HG02884 (cell line): ENCODE results near the gene MIB2.
"Not testable (repeated sequence)": the region's sequence is repeated elsewhere in the genome, so short reads cannot be mapped to it uniquely, and the experiment has no call there.

Experiments
- ATAC-seq: cut with Tn5 transposase; IDR thresholded peaks from one replicate; pipeline ENCODE4 v1.9.1; 2021; ENCODE audit warnings: mild to moderate bottlenecking, moderate library complexity; ENCODE audit not compliant: unreplicated experiment

The MIB2 gene

DNA sequence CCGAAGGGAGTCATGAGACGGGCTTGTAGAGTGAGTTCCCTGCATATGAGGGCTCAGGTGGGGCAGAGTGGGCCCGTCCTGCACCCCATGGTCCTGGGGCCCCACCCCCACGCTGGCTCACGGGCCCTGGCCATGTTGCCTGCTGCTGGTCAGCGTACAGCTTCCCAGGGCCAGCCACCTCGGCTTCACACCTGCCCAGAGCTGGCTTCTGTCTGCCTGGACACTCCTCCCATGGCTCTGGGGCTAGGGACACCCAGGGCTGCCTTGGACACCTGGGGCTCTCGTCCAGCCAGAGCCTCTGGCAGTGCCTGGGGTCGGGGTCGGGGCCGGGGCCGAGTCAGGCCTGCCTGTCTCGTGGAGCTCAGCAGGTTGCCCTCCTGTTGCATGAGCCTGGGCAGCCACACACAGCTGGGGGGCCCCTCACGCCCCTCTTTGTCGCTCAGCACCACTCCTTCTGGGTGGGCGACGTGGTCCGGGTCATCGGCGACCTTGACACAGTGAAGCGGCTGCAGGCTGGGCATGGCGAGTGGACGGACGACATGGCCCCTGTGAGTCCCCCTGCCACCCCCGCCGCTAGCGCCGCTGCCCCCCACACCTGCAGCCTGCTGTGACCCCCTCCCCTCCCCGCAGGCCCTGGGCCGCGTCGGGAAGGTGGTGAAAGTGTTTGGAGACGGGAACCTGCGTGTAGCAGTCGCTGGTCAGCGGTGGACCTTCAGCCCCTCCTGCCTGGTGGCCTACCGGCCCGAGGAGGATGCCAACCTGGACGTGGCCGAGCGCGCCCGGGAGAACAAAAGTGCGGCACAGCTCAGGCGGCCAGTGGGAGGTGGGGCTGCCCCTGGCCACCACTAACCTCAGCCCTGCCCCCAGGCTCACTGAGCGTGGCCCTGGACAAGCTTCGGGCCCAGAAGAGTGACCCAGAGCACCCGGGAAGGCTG is 11.2 kb downstream of the MIB2 start:
- no peak for ATAC-seq

DNA sequence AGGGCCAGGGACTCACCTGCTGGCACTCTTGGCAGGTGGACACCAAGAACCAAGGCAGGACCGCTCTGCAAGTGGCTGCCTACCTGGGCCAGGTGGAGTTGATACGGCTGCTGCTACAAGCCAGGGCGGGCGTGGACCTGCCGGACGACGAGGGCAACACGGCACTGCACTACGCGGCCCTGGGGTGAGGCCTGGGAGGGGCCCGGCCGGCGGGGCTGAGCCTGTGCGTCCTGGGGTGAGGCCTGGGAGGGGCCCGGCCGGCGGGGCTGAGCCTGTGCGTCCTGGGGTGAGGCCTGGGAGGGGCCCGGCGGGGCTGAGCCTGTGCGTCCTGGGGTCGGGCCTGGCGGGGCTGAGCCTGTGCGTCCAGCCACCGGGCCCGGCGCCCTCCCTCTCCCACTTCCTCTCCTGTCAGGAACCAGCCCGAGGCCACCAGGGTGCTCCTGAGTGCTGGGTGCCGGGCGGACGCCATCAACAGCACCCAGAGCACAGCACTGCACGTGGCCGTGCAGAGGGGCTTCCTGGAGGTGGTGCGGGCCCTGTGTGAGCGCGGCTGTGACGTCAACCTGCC is 12.0 kb downstream of the MIB2 start:
- no peak for ATAC-seq

DNA sequence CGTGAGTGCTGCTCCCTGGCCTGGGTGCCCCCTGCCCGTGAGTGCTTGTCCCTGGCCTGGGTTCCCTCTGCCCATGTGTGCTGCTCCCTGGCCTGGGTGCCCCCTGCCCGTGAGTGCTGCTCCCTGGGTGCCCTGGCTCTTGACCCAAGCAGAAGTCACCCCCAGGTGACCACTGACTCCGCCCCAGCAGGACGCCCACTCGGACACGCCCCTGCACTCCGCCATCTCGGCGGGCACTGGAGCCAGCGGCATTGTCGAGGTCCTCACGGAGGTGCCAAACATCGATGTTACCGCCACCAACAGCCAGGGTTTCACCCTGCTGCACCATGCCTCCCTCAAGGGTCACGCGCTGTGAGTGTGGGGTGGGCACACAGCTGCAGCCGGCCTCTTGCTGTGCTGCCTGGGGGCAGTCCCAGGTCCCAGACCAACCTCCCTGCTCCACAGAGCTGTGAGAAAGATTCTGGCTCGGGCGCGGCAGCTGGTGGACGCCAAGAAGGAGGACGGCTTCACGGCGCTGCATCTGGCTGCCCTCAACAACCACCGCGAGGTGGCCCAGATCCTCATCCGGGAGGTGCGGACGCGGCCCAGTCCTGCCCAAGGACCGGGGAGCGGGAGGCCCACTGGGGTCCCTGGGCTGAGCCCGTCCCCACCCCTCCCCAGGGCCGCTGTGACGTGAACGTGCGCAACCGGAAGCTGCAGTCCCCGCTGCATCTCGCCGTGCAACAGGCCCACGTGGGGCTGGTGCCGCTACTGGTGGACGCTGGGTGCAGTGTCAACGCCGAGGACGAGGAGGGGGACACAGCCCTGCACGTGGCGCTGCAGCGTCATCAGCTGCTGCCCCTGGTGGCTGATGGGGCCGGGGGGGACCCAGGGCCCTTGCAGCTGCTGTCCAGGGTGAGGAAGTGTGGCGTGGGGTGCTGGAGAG is 12.8 kb downstream of the MIB2 start:
- ATAC-seq: no peak

DNA sequence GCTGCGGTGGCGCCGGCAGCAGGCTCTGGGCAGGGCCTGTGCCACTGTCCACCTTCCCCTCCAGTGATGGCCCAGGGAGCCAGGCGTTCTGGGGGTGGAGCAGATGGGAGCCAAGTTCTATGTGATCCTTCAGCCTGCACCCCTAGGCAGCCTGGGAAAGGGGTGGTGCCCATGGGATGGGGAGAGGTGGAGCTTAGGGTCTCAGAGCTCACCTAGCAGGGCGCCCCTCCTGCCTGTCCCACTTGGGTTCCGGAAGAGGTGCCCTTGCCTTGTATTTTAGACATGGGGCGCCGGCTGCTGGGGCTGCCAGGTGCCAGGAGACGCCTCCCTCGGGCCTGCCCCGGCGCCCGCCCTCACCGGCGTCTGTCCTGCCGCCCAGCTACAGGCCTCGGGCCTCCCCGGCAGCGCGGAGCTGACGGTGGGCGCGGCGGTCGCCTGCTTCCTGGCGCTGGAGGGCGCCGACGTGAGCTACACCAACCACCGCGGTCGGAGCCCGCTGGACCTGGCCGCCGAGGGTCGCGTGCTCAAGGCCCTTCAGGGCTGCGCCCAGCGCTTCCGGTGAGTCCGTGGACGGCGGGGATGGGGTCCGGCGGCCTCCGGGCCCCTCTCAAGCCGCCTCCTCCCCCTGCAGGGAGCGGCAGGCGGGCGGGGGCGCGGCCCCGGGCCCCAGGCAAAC is 13.6 kb downstream of the MIB2 start:
- ATAC-seq: no peak

DNA sequence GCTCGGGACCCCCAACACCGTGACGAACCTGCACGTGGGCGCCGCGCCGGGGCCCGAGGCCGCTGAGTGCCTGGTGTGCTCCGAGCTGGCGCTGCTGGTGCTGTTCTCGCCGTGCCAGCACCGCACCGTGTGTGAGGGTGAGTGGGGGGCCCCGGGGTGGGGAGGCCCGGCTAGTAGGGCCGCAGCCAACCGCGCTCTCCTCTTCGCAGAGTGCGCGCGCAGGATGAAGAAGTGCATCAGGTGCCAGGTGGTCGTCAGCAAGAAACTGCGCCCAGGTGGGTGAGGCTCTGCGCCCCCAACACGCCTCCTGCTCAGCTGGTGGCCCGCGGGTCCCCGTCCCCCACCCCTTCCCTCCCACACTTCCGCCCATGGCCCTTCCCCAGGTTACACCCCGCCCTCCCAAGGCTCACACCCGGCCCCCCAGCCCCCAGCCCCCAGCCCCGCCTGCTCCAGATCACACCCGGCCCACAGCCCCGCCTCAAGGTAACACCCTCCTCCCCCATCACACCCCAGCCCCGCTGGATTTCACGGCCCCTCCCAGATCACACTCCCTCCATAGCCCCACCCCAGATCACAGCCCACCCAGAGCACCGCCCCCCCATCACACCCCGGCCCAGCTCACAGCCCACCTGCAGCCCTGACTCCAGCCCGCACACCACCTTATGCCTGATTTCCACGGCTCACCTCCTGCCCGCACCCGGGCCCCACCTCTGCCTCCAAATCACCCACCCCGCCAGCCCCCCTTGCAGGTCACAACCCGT is 14.3 kb downstream of the MIB2 start:
- ATAC-seq: no peak

DNA sequence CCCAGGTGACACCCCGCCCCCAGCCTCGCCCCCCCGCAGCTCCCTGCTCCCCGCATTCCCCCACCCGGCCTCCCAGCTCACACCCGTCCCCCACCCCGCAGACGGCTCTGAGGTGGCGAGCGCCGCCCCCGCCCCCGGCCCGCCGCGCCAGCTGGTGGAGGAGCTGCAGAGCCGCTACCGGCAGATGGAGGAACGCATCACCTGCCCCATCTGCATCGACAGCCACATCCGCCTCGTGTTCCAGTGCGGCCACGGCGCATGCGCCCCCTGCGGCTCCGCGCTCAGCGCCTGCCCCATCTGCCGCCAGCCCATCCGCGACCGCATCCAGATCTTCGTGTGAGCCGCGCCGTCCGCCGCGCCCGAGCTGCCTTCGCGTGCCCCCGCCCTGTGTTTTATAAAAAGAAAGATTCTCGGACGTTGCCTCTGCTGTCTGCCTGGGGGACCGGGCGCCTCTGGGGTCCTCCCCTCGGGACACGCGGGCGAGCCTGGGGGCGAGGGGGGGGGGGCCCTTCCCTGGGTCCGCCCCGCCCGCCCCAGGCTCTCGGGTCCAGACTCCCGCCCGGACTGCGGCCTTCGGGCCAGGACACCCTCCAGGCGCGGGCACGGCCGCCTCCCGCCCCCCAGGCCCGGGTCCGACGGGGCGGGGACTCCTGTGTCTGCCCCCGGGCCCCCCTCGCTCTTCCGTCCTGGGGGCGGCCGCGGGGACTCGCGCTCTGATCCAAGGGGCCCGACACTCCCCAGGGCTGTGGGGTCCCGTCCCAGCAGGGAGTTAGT is 15.1 kb downstream of the MIB2 start:
- ATAC-seq: no peak

DNA sequence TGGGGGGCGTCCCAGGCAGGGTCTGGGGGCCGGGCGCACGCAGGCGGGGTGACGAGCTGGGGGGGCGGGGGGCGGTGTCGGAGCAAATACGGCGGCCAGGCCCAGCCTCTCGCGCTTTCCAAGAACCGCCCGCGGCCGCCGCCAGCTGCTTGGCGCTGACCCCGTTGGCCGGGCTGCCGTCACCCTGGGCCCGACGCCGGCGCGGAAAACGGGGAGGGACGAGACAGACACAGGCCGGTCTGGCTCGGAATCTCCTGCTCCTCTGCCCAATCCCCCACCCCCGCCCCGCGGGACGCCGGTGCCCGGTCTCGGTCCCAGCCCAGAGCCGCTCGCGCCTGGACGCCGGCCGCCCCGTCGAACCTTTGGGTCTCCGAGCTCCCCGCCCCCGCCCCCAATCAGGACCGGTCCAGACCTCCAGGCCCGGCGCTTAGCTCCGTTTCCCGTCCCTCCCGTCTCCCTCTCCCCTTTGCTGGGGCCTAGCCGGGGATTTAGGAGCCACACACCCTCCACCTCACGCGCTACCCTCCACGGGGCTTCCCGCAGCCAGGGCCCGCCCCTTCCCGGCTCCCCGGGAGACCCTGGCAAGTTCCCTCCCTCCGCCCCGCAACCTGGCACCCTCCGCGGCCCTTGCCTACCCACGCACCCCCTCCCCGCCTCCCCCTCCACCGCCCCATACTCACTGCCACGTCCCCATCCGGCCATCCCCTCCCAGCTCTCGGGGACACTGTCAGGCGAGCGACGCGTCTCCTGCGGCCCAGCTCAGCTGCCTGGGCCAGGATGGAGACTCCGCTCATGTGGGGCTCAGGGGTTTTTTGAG is 15.9 kb downstream of the MIB2 start:
- ATAC-seq: no peak

DNA sequence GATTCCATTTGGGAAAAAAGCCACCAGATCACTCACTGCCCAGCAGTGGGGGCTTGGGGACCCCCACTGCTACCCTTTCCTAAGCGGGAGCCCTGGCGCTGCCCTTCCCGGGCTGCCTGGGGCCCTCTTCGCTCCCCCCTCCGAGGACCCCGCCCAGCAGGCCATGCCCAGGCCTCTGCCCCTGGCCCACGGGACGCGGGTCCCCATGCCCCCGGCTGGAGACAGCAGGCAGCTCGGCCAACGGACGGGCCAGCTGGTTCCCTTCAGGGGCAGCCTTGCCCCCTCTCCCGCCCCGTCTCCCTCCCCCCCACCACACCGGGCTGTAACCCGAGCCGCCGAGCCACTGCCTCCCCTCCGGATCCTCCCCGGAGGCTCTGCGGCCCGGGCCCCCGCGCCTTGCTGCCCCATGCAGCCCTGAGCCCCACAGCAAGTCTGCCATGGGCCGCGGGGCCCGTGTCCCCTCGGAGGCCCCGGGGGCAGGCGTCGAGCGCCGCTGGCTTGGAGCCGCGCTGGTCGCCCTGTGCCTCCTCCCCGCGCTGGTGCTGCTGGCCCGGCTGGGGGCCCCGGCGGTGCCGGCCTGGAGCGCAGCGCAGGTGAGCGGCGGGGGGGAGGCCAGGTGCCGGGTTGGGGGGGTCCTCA is 16.6 kb downstream of the MIB2 start, which contains the start of gene MMP23B:
MMP23B (plus strand) TSS at position 392 of the 639 bp plus-strand sequence; CDS start at position 438, 46 bp downstream.
- no peak for ATAC-seq

DNA sequence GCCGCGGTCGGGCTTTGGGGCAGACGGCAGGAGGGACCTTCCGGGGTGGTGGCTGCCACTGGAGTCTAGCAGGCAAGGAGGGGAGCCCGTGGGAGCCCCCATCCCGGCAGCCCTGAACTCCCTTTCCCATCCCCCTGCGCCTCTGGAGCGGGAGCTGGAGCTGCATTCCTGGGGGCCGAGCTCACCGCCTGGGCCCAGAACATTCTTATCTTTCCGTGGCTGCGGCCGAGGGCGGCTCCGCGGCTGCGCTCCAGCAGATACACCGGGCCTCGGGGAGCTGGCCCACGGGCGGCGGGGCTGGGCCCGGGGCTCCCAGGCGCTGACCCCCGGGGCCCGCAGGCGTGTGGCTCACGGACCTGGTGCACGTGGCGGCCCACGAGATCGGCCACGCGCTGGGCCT is 18.1 kb downstream of the MIB2 start:
- ATAC-seq: not testable (repeated sequence)

DNA sequence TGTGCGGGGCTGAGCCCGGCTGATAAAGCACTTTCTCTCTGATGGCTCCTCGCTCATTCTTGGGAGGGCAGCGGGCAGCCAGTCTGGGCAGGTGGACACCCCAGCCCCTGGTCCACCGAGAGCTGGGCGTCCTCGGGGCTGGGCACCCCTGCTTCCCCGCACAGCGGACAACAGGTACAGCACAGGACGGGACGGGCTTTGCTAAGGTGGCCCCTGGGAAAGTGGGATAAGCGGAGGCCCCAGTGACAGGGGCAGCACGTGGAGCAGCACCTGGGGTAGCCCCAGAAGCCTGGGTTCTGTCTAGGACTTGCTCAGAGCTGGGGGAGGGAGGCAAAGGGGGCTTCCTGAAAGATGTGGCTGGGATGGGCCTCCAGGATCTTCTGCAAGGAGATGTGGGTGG is 19.3 kb downstream of the MIB2 start:
- ATAC-seq: not testable (repeated sequence)

DNA sequence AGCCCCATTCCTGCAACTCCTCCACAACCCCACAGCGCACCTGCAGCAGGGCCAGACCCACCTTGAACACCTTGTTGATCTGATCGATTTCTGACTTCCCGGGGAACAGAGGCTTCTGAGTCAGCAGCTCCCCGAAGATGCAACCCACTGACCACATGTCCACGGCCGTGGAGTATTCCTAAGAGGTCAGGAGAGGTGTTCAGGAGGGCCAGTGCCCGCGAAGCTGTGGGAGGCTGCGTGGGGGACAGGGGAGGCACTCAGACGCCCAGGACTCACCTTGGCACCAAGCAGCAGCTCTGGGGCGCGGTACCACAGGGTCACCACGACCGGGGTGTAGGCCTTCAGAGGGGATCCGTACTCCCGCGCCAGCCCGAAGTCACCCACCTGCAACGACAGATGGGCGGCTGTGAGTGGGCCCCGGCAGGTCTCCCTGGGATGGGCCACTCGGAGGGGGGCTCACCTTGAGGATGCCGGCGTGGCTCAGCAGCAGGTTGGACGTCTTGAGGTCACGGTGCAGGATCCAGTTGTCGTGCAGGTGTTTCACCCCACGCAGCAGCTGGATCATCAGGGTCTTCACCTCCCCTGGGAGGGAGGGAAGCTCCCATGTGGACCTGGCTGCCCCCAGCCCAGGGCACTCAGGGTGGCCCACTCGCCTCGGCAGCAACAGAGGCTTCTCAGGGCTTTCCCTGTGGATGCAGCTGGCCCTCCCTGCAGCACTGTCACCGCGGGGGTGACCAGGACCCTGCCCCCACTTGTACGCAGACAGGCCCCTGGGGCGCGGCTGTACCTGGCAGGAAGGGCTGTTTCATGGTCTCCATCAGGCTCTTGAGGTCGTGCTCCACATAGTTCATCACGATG is 21.6 kb downstream of the MIB2 start:
- ATAC-seq: not testable (repeated sequence)

DNA sequence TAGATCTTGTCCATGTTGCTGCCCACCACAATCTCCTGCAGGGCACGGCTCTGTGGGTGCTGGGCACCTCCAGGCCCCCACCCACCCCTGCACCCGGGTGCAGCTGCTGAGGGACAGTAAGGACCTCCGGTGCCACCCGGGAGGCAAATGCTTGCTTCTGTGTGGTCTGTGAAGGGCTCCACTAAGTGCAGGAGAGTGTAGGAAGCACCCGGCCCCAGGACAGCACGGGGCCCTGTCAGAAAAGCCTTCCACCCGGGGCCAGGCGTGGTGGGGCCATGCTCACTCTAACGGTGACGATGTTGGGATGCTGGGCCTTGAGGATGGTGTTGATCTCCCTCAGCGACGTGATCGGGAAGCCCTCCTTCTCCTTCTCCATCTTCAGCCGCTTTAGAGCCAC is 22.2 kb downstream of the MIB2 start:
- not testable (repeated sequence) for ATAC-seq

DNA sequence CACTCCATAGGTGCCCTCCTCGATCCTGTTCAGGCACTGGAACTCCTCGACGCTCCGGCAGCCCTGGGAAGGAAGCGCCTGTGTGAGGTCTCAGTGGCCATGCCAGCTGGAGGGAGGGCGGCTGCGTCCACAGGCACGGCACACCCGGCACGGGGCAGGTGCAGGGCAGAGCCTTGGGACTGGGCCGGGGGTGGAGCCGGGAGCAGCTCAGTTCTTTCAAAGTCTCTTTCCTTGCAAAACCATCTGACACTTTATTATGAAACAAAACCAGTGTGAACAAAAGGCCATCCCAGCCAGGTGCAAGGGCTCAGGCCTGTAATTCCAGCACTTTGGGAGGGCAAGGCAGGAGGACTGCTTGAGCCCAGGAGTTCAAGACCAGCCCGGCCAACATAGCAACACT is 23.2 kb downstream of the MIB2 start:
- not testable (repeated sequence) for ATAC-seq

DNA sequence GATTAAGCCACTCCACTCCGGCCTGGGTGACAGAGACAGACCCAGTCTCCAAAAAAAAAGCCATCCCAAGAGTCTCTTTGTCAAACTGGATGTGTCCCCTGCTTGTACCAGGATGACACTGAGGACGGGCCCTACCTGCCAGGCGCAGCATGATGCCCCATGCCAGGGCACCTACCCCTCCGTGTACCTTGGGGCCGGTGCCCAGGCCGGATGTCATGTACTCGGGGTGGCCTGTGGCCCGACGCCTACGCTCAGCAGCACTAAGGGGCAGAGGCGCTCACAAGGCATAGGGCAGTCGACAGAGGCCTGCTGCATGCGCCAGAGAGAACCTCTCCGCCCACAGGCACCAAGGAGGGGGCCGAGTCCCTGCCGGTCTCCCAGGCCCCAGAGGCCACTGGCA is 24.1 kb downstream of the MIB2 start:
- not testable (repeated sequence) for ATAC-seq

DNA sequence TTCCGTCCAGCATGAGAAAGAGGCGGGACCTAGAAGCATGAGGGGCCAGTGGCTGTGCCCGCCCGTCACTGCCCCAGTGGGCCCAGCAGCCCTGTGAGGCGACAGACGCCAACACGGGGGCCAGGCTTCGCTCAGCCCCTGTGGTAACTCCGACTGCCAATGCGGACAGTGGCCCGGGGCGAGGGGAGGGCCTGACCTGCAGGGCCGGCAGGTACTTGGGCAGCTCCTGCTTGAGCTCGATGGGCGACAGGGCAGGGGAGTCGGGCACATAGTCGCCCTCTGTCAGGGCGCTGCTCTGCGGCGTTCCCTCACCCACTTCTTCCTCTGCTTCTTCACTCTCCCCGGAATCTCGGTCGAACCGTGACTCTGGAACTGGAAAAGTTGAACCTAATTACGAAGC is 24.8 kb downstream of the MIB2 start:
- not testable (repeated sequence) for ATAC-seq

DNA sequence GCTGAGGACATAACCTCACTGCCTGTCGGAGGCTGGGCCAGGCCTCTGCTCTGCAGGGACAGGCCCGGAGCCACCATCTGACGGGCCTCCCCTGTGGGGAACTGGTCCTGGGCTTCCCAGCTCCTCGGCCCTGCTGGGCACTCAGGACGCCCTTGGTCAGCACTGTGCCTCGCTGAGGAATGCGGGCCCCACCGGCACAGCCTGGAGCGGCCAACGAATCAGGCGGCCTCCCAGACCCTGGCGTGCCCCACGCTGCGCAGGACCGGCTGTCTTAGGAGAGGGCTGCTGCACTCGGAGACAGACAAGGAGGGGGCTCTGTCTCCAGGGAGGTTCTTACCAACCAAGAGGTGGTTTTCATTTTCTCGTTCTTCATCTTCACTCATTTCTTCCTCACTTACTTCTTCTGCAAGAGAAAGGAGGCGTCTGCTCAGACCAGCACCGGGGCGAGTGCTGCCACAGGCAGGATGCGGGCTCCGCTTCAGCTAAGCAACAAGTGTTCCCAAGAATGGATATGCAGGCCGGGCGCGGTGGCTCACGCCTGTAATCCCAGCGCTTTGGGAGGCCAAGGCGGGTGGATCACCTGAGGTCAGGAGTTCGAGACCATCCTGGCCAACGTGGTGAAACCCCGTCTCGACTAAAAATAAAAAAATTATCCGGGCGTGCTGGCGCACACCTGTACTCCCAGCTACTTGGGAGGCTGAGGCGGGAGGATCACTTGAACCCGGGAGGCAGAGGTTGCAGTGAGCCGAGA is 25.6 kb downstream of the MIB2 start:
- not testable (repeated sequence) for ATAC-seq
